CD4-positive, alpha-beta T cell (primary cell): ENCODE data around the gene TTYH2. TPM values are rescaled to one million over a fixed set of nuclear protein-coding genes. Genes with fewer than 3 reads are reported as not detected.

Experiments
- ATAC-seq: fragments of 200-7000 bp; cut with Tn5 transposase; one replicate; pipeline ENCODE4 v1.10.0; 2022; ENCODE audit warnings: mild to moderate bottlenecking; ENCODE audit not compliant: poor library complexity
- CTCF ChIA-PET: fragments of 350-600 bp; sonication (Branson Sonifier 250); formaldehyde crosslinking; loops from one replicate; lab custom pipeline; 2021; ENCODE audit warnings: antibody characterized with exemption, inconsistent platforms; lab: Charles Lee
- POLR2A ChIA-PET: fragments of 350-600 bp; sonication (Branson Sonifier 250); formaldehyde crosslinking; loops from one replicate; lab custom pipeline; 2021; ENCODE audit warnings: antibody characterized with exemption, inconsistent platforms; lab: Charles Lee
- DNase-seq, 14 experiments: peaks; one replicate each; pipeline ENCODE4 v3.0.0-alpha.2; 2013 to 2020; ENCODE audit warnings: mixed read lengths in 2 of 14
- H3K27ac ChIP-seq, 2 donors: one replicate each; pipeline versions ENCODE4 v1.5.1 to v1.7.0; 2013; ENCODE audit warnings: low read length in 2 of 2, low read depth in 1 of 2, mild to moderate bottlenecking in 1 of 2
- H3K27me3 ChIP-seq, 2 experiments: 1 replicate in 1 of 2; 2 replicates in 1 of 2; pipeline versions ENCODE4 v1.6.1 to v1.7.0; 2013; ENCODE audit warnings: low read length in 2 of 2, control low read depth in 1 of 2, mild to moderate bottlenecking in 1 of 2, moderate library complexity in 1 of 2; ENCODE audit not compliant: insufficient read depth in 2 of 2, control insufficient read depth in 1 of 2
- H3K36me3 ChIP-seq: one replicate; pipeline ENCODE4 v1.6.1; 2013; ENCODE audit warnings: low read length, control low read depth; ENCODE audit not compliant: insufficient read depth
- H3K4me1 ChIP-seq: one replicate; pipeline ENCODE4 v1.6.1; 2013; ENCODE audit warnings: low read length, control low read depth; ENCODE audit not compliant: insufficient read depth
- H3K4me3 ChIP-seq: one replicate; pipeline ENCODE4 v1.5.1; 2013; ENCODE audit warnings: mild to moderate bottlenecking, low read length, moderate library complexity
- H3K9me3 ChIP-seq, 2 experiments: 1 replicate in 1 of 2; 2 replicates in 1 of 2; pipeline versions ENCODE4 v1.6.1 to v1.7.0; 2013; ENCODE audit warnings: low read length in 2 of 2, mild to moderate bottlenecking in 2 of 2, control low read depth in 1 of 2, moderate library complexity in 1 of 2; ENCODE audit not compliant: control insufficient read depth in 1 of 2, insufficient read depth in 1 of 2
- H3K27ac Mint-ChIP-seq: one replicate; pipeline ENCODE4 v1.8.0; 2020; ENCODE audit warnings: mixed read lengths
- H3K27me3 Mint-ChIP-seq: one replicate; pipeline ENCODE4 v1.8.0; 2021; ENCODE audit warnings: mixed read lengths
- H3K36me3 Mint-ChIP-seq: one replicate; pipeline ENCODE4 v1.8.0; 2021; ENCODE audit warnings: low read depth, mixed read lengths
- H3K4me1 Mint-ChIP-seq: one replicate; pipeline ENCODE4 v1.8.0; 2021; ENCODE audit warnings: low read depth, mixed read lengths
- H3K4me3 Mint-ChIP-seq: one replicate; pipeline ENCODE4 v1.8.0; 2020; ENCODE audit warnings: mild to moderate bottlenecking, mixed read lengths
- H3K9me3 Mint-ChIP-seq: one replicate; pipeline ENCODE4 v1.8.0; 2020; ENCODE audit warnings: mixed read lengths
- intact Hi-C, 2 experiments: fragments of 100-400 bp; cut with DNase I in 1 of 2; cut with micrococcal nuclease in 1 of 2; formaldehyde crosslinking; loops; one replicate each; pipeline versions ENCODE4 v1.15.1 to v1.9.0; 2023 to 2025; cut with DNase I, micrococcal nuclease
- total RNA-seq, 174 experiments: library from RNA in 2 of 174; stranded (reverse) in 2 of 174; gene quantifications; one replicate each; pipeline ENCODE4 v1.2.3 and lab custom pipeline; 2021 to 2026
- TF ChIP-seq, protein P1 (sequence below): fragments of 200-600 bp; IDR thresholded peaks from one replicate; pipeline ENCODE4 v1.8.0; 2022; ENCODE audit warnings: antibody characterized with exemption, mild to moderate bottlenecking

Gene TTYH2
- total RNA-seq, 2 experiments from 2014 or later, result 4.4 to 5.4 TPM

DNA sequence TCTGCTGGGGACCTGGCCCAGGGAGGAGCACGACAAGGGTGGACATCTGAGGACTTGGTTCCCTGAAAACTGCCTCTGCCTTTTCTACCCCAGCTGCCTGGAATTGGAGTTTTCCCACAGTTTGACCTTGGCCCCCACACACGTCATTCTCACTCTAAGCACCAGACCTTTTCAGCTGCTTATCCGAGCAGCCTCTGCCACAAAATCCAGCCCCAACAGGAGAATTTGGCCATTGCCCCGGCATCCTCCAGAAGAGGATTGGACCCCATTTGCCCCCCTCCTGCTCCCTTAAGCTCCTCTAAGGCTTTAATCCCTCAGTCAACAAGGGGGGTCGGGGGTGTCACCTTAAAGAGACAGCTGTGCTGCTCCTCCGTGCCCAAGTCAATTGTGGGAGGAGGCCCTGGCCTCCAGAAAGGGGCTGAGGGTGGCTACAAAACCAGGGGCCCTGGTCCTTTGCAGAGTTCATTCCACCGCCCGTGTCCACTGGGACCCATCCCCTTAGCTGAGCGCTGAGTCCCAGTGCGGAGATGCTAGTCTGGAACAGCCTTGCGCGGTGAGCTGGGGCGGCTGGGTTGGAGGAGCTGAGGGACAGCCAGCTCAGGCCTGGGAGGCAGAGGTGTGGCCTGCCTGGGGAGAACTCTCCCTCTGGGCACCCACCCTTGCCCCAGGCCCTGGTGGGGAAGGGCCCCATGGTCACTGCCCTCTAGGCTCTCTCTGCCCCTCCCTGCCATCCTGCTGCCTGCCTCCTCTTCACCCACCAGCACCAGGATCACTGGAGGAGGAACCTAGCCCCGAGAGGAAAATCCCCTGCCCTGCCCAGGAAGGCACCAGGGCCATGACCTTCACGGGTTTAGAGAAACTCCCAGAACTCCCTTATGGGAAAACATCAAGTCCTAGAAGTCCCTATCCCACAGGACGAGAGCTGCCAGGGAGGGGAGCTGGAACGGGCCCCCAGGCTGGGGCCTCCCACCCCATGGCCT, 18.8 kb downstream of the TTYH2 start:
- H3K27me3 ChIP-seq, result no peaks in the 10 kb centered on the region
- H3K36me3 ChIP-seq, result peaks cover 25% of the 10 kb centered on the region
- intact Hi-C loops, result no loop called here
- ChIA-PET POLR2A (no interaction called here), CTCF (no interaction called here)
- Mint-ChIP-seq H3K27me3 (no peaks in the 10 kb centered on the region), H3K36me3 (peaks cover 7% of the 10 kb centered on the region), H3K9me3 (no peaks in the 10 kb centered on the region), H3K27ac (no peak overlapping the region), H3K4me1 (no peaks in the 10 kb centered on the region), H3K4me3 (no peak overlapping the region)
- H3K27ac ChIP-seq, result no peak overlapping the region
- peaks cover 7% of the 10 kb centered on the region for H3K4me1 ChIP-seq
- TF ChIP-seq, protein P1, sequence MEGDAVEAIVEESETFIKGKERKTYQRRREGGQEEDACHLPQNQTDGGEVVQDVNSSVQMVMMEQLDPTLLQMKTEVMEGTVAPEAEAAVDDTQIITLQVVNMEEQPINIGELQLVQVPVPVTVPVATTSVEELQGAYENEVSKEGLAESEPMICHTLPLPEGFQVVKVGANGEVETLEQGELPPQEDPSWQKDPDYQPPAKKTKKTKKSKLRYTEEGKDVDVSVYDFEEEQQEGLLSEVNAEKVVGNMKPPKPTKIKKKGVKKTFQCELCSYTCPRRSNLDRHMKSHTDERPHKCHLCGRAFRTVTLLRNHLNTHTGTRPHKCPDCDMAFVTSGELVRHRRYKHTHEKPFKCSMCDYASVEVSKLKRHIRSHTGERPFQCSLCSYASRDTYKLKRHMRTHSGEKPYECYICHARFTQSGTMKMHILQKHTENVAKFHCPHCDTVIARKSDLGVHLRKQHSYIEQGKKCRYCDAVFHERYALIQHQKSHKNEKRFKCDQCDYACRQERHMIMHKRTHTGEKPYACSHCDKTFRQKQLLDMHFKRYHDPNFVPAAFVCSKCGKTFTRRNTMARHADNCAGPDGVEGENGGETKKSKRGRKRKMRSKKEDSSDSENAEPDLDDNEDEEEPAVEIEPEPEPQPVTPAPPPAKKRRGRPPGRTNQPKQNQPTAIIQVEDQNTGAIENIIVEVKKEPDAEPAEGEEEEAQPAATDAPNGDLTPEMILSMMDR, result no peak
- no peaks in the 10 kb centered on the region for H3K9me3 ChIP-seq
- no peak for DNase-seq
- ATAC-seq, result no peak
- no peak overlapping the region for H3K4me3 ChIP-seq

DNA sequence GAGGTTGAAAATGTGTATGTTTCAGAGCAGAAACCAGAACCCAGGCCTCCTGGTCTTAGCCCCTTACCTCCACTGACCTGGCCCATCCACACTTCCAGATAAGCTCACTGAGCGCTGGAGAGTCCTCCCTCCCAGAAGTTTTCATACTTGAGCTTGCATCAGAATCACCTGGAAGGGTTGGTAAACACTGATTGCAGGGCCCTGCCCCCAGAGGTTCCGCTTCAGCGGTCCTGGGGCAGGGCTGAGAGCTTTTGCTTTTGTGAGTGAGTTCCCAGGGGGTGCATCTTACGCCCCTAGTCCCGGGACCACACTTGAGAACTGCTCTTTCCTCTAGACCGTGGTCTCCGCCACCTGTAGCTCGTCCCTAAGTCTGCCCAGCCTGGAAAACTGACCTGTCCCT, 20.6 kb downstream of the TTYH2 start:
- Histone ChIP-seq H3K27ac (no peak overlapping the region), H3K9me3 (no peaks in the 10 kb centered on the region), H3K4me1 (peaks cover 7% of the 10 kb centered on the region), H3K27me3 (no peaks in the 10 kb centered on the region), H3K36me3 (peaks cover 29% of the 10 kb centered on the region), H3K4me3 (no peak overlapping the region)
- Mint-ChIP-seq H3K27me3 (no peaks in the 10 kb centered on the region), H3K9me3 (no peaks in the 10 kb centered on the region), H3K4me3 (no peak overlapping the region), H3K36me3 (no peaks in the 10 kb centered on the region), H3K4me1 (no peaks in the 10 kb centered on the region), H3K27ac (no peak overlapping the region)
- ATAC-seq (no peak), DNase-seq (no peak)
- TF ChIP-seq, protein P1, result no peak
- intact Hi-C loops, result no loop called here
- CTCF ChIA-PET, result no interaction called here
- POLR2A ChIA-PET, result no interaction called here

GRCh38 chr17:74234486-74234885, 21.1 kb downstream of the TTYH2 start:
- peaks cover 7% of the 10 kb centered on the region for H3K4me1 ChIP-seq
- H3K4me3 ChIP-seq, result no peak overlapping the region
- Mint-ChIP-seq H3K4me1 (no peaks in the 10 kb centered on the region), H3K27me3 (no peaks in the 10 kb centered on the region), H3K4me3 (no peak overlapping the region), H3K27ac (no peak overlapping the region), H3K36me3 (no peaks in the 10 kb centered on the region), H3K9me3 (no peaks in the 10 kb centered on the region)
- peaks cover 29% of the 10 kb centered on the region for H3K36me3 ChIP-seq
- no peak for DNase-seq
- no peaks in the 10 kb centered on the region for H3K9me3 ChIP-seq
- H3K27me3 ChIP-seq, result no peaks in the 10 kb centered on the region
- H3K27ac ChIP-seq, result no peak overlapping the region
- POLR2A ChIA-PET, result no interaction called here
- intact Hi-C loops, result no loop called here
- TF ChIP-seq, protein P1, result no peak
- CTCF ChIA-PET, result no interaction called here
- no peak for ATAC-seq
